H7 (cell line): ENCODE results near the gene CCNG1. TPM values are rescaled to one million over a fixed set of nuclear protein-coding genes. Genes with fewer than 3 reads are reported as not detected.

Experiments used
- total RNA-seq: library from RNA; depleted of rRNA; stranded (reverse); fragments of >200 nt; shearing (Covaris generic); gene quantifications from 2 replicates; pipeline ENCODE4 v1.2.3, GENCODE V29; 2014; rRNA removed

The CCNG1 gene
- total RNA-seq, 1 experiment from 2014 or later = 374 TPM

Other genes with a start within 250 kb of the CCNG1 start
- 26.4 and 27.7 TPM in 2 replicates for gene NUDCD2, start 22.5 kb downstream of the CCNG1 start, total RNA-seq
- gene HMMR, start 23.0 kb downstream of the CCNG1 start, total RNA-seq = 65.2 and 91.2 TPM in 2 replicates
- 61.4 and 72.8 TPM in 2 replicates for gene MAT2B, start 68.0 kb downstream of the CCNG1 start, total RNA-seq